GM23248 (cell line): Measurements from ENCODE around the gene IL10RA.

Experiments
- EZH2 ChIP-seq: fragments of 200-600 bp; sonication (generic); IDR thresholded peaks from 2 replicates; pipeline ENCODE4 v1.6.1; 2018; ENCODE audit warnings: antibody characterized with exemption, mild to moderate bottlenecking; ENCODE audit not compliant: insufficient read depth, poor library complexity, severe bottlenecking
- EZH2phosphoT487 ChIP-seq: fragments of 200-600 bp; sonication (generic); IDR thresholded peaks from 2 replicates; pipeline ENCODE4 v1.6.1; 2018; ENCODE audit warnings: antibody characterized with exemption, moderate library complexity, mild to moderate bottlenecking, low read depth; ENCODE audit not compliant: insufficient read depth

- TF ChIP-seq EZH2phosphoT487 (no peak), EZH2 (no peak)
Measured at GRCh38 chr11:117940736-117941135, 45.5 kb upstream of the IL10RA start.
